Activated CD8-positive, alpha-beta T cell treated with anti-CD3 and anti-CD28 coated beads, Interleukin-2, amount 10 ng/mL, durations not matched to agents 7 days and 5 days (primary cell): ENCODE data around the gene ZNF385A. TPM values are rescaled to one million over a fixed set of nuclear protein-coding genes. Genes with fewer than 3 reads are reported as not detected.

Experiments
- ATAC-seq: fragments of 150-1000 bp; cut with Tn5 transposase; one replicate; pipeline ENCODE4 v1.10.0; 2021; ENCODE audit warnings: moderate library complexity
- CTCF ChIA-PET: fragments of 350-600 bp; sonication (Branson Sonifier 250); formaldehyde crosslinking; loops from one replicate; lab custom pipeline; 2021; ENCODE audit warnings: antibody characterized with exemption; lab: Charles Lee
- POLR2A ChIA-PET: fragments of 350-600 bp; sonication (Branson Sonifier 250); formaldehyde crosslinking; loops from one replicate; lab custom pipeline; 2021; ENCODE audit warnings: antibody characterized with exemption; lab: Charles Lee
- DNase-seq: peaks from one replicate; pipeline ENCODE4 v3.0.0-alpha.2; 2020
- H3K27ac Mint-ChIP-seq: one replicate; pipeline ENCODE4 v1.8.0; 2021; ENCODE audit warnings: mild to moderate bottlenecking, mixed read lengths
- H3K27me3 Mint-ChIP-seq: one replicate; pipeline ENCODE4 v1.8.0; 2021; ENCODE audit warnings: low read depth, mixed read lengths
- H3K36me3 Mint-ChIP-seq: one replicate; pipeline ENCODE4 v1.8.0; 2021; ENCODE audit warnings: low read depth, mixed read lengths
- H3K4me1 Mint-ChIP-seq: one replicate; pipeline ENCODE4 v1.8.0; 2021; ENCODE audit warnings: low read depth, mixed read lengths
- H3K4me3 Mint-ChIP-seq: one replicate; pipeline ENCODE4 v1.8.0; 2021; ENCODE audit warnings: mild to moderate bottlenecking, mixed read lengths
- H3K9me3 Mint-ChIP-seq: one replicate; pipeline ENCODE4 v1.8.0; 2022; ENCODE audit warnings: mixed read lengths; ENCODE audit not compliant: insufficient read depth
- microRNA-seq: library from miRNA; unstranded; fragments of <30 nt; microRNA quantifications from one replicate; pipeline ENCODE4 v1.2.0, GENCODE V29; 2022
- total RNA-seq, 2 experiments: library from RNA; stranded (reverse); gene quantifications; one replicate each; pipeline ENCODE4 v1.2.3, GENCODE V29; 2021

Gene ZNF385A
- total RNA-seq, 2 experiments from 2014 or later, result 0.55 to 0.74 TPM

DNA sequence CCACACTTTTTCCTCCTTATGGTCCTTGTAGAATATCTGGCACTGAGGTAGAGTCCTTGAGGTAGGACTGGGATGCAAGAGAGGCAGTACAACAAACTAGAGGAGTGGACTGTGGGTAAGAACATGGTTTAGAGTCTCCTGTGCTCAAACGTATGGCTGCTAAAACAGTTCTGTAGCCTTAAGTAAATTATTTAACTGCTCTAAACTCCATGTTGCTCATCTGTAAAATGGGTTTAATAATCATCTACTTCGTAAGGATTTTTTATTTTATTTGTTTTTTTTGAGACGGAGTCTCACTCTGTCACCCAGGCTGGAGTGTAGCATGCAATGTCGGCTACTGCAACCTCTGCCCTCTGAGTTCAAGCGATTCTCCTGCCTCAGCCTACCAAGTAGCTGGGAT, 63.2 kb downstream of the ZNF385A start:
- Mint-ChIP-seq H3K27ac (no peak overlapping the region), H3K9me3 (no peaks in the 10 kb centered on the region), H3K27me3 (peaks cover 2% of the 10 kb centered on the region), H3K36me3 (peaks cover 6% of the 10 kb centered on the region), H3K4me1 (peaks cover 12% of the 10 kb centered on the region), H3K4me3 (no peak overlapping the region)
- ChIA-PET CTCF (interaction anchor here (0.7 to 2.0 kb wide), 5 partner anchors 16 to 69 kb away, joined by 3 to 12 read pairs (median 3); no protein-coding TSS in a partner anchor), POLR2A (interaction anchor here (2.3 kb wide), 1 partner anchor 38 kb away, joined by 7 read pairs; no protein-coding TSS in a partner anchor)
- ATAC-seq (no peak), DNase-seq (no peak)

Small RNA genes within 50 kb of the gene (microRNA-seq; reads per million reads assigned to microRNA genes)
- gene MIR148B, result 210 reads per million, percentile 68 among the genes with 10 or more reads in this experiment

Other genes with a start within 250 kb of the ZNF385A start
- 10 to 100 TPM; 21.5 to 22.8 TPM for gene SMUG1, start 195.7 kb downstream of the ZNF385A start, total RNA-seq
- 100 to 1,000 TPM; 145 to 148 TPM for gene CBX5, start 104.6 kb downstream of the ZNF385A start, total RNA-seq
- gene HNRNPA1, start 104.0 kb downstream of the ZNF385A start, total RNA-seq, result 1,000 to 10,000 TPM; 1,520 to 1,553 TPM
- gene NFE2, start 83.7 kb downstream of the ZNF385A start, total RNA-seq, result not detected
- gene COPZ1, start 59.6 kb downstream of the ZNF385A start, total RNA-seq, result 100 to 1,000 TPM; 105 to 112 TPM
- gene GPR84, start 20.2 kb downstream of the ZNF385A start, total RNA-seq, result under 1 TPM; 0.32 to 0.57 TPM
- gene ITGA5, start 34.5 kb upstream of the ZNF385A start, total RNA-seq, result 10 to 100 TPM; 65.0 to 69.1 TPM
- gene GTSF1, start 88.9 kb upstream of the ZNF385A start, total RNA-seq, result 10 to 100 TPM; 11.8 to 12.7 TPM
- gene NCKAP1L, start 113.0 kb upstream of the ZNF385A start, total RNA-seq, result 100 to 1,000 TPM; 141 to 143 TPM
- gene PDE1B, start 164.9 kb upstream of the ZNF385A start, total RNA-seq, result 1 to 10 TPM; 7.1 to 7.7 TPM
- gene PPP1R1A, start 203.9 kb upstream of the ZNF385A start, total RNA-seq, result not detected